OCI-LY1 (cell line): ENCODE data around the gene MPRIP.

Experiments used
- H2AFZ ChIP-seq: fragments of 200-600 bp; sonication (generic), shearing (Covaris generic); 2 replicates; pipeline ENCODE4 v1.6.0; 2014; ENCODE audit warnings: antibody characterized with exemption, mild to moderate bottlenecking, low read length
- H3F3A ChIP-seq: fragments of 200-600 bp; sonication (generic), shearing (Covaris generic); 2 replicates; pipeline ENCODE4 v1.6.0; 2014; ENCODE audit warnings: mild to moderate bottlenecking, antibody characterized with exemption, low read length, moderate library complexity; ENCODE audit not compliant: insufficient read depth
- H3K27ac ChIP-seq: fragments of 200-600 bp; sonication (generic); 2 replicates; pipeline ENCODE4 v1.5.1; 2014; ENCODE audit warnings: low read length, mixed run types, mild to moderate bottlenecking, low read depth; ENCODE audit not compliant: poor library complexity, severe bottlenecking
- H3K27me3 ChIP-seq: fragments of 200-600 bp; sonication (generic); 2 replicates; pipeline ENCODE4 v1.6.0; 2014; ENCODE audit warnings: antibody characterized with exemption, mild to moderate bottlenecking, low read length, moderate library complexity; ENCODE audit not compliant: insufficient read depth
- H3K36me3 ChIP-seq: fragments of 200-600 bp; sonication (generic); 2 replicates; pipeline ENCODE4 v1.6.1; 2014; ENCODE audit warnings: mild to moderate bottlenecking, antibody characterized with exemption, low read length, moderate library complexity, mixed read lengths; ENCODE audit not compliant: insufficient read depth
- H3K4me1 ChIP-seq: fragments of 200-600 bp; sonication (generic); 2 replicates; pipeline ENCODE4 v1.5.1; 2014; ENCODE audit warnings: mild to moderate bottlenecking, low read length, moderate library complexity; ENCODE audit not compliant: insufficient read depth, severe bottlenecking
- H3K4me2 ChIP-seq: fragments of 200-600 bp; sonication (generic), shearing (Covaris generic); 2 replicates; pipeline ENCODE4 v1.6.1; 2014; ENCODE audit warnings: low read length
- H3K4me3 ChIP-seq: fragments of 200-600 bp; sonication (generic); 2 replicates; pipeline ENCODE4 v1.5.1; 2014; ENCODE audit warnings: low read length, low read depth, mild to moderate bottlenecking, mixed read lengths; ENCODE audit not compliant: poor library complexity, severe bottlenecking
- H3K79me2 ChIP-seq: fragments of 200-600 bp; shearing (Covaris generic); 2 replicates; pipeline ENCODE4 v1.6.1; 2016; ENCODE audit warnings: mixed run types, low read length, mixed read lengths; ENCODE audit not compliant: insufficient read depth
- H3K9ac ChIP-seq: fragments of 200-600 bp; sonication (generic), shearing (Covaris generic); 2 replicates; pipeline ENCODE4 v1.6.1; 2014; ENCODE audit warnings: mild to moderate bottlenecking, low read length, mixed read lengths
- H3K9me2 ChIP-seq: fragments of 200-600 bp; sonication (generic), shearing (Covaris generic); 2 replicates; pipeline ENCODE4 v1.6.1; 2014; ENCODE audit warnings: low read depth, mild to moderate bottlenecking, low read length, mixed read lengths
- H3K9me3 ChIP-seq: fragments of 200-600 bp; shearing (Covaris generic); 2 replicates; pipeline ENCODE4 v1.6.1; 2014; ENCODE audit warnings: low read length, mixed read lengths
- H4K20me1 ChIP-seq: fragments of 200-600 bp; sonication (generic), shearing (Covaris generic); 2 replicates; pipeline ENCODE4 v1.6.0; 2016; ENCODE audit warnings: mild to moderate bottlenecking, low read length; ENCODE audit not compliant: insufficient read depth
- CTCF ChIP-seq: fragments of 200-600 bp; sonication (generic), shearing (Covaris generic); IDR thresholded peaks from 2 replicates; pipeline ENCODE4 v1.5.1; 2017; ENCODE audit warnings: mild to moderate bottlenecking, antibody characterized with exemption, low read length, moderate library complexity, mixed read lengths
- EZH2 ChIP-seq: fragments of 200-600 bp; sonication (generic), shearing (Covaris generic); IDR thresholded peaks from 2 replicates; pipeline ENCODE4 v1.8.0; 2017; ENCODE audit warnings: borderline replicate concordance, mixed run types, mild to moderate bottlenecking, antibody characterized with exemption, low read length, moderate library complexity, mixed read lengths

Gene MPRIP

GRCh38 chr17:17017343-17018014 is 24.8 kb upstream of the MPRIP start:
- no peaks in the 10 kb centered on the region for H3K79me2 ChIP-seq
- no peaks in the 10 kb centered on the region for H3K9me3 ChIP-seq
- no peaks in the 10 kb centered on the region for H3F3A ChIP-seq
- H3K9ac ChIP-seq = no peak overlapping the region
- no peaks in the 10 kb centered on the region for H4K20me1 ChIP-seq
- H3K9me2 ChIP-seq = no peaks in the 10 kb centered on the region
- no peak overlapping the region for H2AFZ ChIP-seq
- no peak overlapping the region for H3K4me2 ChIP-seq
- no peaks in the 10 kb centered on the region for H3K36me3 ChIP-seq
- H3K4me3 ChIP-seq = no peak overlapping the region
- peaks cover 4% of the 10 kb centered on the region for H3K27me3 ChIP-seq
- H3K27ac ChIP-seq = no peak overlapping the region
- TF ChIP-seq EZH2 (no peak), CTCF (no peak)
- H3K4me1 ChIP-seq = no peaks in the 10 kb centered on the region

DNA sequence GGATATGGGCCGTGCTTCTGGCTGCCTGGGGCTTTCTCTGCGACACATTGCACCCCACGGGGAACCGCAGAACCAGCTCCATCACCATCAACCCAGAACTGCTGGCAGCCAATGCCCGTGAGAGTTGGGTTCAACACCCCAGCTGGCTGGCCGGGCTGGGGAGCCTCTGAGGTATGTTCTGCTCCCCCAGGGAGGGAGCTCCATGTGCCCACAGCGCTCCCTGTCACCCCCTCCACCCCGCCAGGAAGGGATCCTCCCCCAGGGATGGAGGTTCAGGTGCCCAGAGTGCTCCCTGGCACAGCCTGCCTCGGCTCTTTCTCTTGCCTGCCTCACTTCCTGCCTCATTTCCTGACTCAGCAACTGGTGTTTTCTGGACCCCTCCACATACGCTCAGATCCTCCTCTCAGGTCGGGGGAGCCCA is 24.2 kb upstream of the MPRIP start:
- Histone ChIP-seq H3K27ac (no peak overlapping the region), H3K36me3 (no peaks in the 10 kb centered on the region), H3K4me3 (no peak overlapping the region), H3K9me3 (no peaks in the 10 kb centered on the region), H3K9me2 (no peaks in the 10 kb centered on the region), H3F3A (no peaks in the 10 kb centered on the region), H3K27me3 (peaks cover 4% of the 10 kb centered on the region), H3K79me2 (no peaks in the 10 kb centered on the region), H4K20me1 (no peaks in the 10 kb centered on the region), H3K4me2 (no peak overlapping the region), H2AFZ (no peak overlapping the region), H3K9ac (no peak overlapping the region), H3K4me1 (no peaks in the 10 kb centered on the region)
- TF ChIP-seq EZH2 = no peak
- no peak for TF ChIP-seq CTCF

DNA sequence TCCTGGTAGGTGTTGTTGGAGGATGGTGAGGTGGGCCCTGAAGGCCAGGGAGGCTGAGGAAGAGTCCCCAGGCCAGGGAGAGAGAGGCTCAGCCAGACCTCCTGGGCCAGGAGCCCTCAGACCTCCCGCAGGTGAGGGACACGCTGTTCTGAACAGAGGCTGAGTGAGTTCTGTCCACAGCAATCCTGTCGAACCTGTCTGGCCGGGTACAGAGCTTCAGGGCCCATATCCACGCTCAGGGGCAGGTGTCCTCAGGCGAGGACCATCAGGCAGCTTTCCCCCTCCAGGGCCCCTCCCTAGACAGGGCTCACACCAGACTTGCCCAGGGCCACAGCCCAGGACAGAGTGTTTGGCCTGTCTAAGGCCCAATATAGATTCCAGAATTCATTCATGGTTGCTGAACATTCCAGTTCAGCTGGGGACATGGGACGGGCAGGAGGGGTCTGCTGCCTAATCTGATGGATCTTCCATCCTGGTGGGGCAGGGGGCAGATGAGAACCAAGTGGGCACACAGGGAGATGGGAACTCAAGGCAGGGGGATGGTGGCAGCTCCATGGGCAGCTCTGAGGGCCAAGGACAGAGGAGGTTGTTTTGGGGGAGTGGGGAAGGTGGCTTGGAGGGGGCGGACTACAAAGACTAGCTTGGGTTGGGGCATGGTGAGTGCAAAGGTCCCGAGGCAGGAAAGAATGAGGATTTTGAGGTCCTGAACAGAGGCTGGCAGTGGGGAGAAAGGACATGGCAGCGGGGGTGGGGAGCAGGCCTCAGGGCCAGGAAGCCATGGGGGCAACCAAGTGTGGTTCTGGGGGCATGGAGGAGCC is 23.4 kb upstream of the MPRIP start:
- no peak overlapping the region for H3K9ac ChIP-seq
- H3K27ac ChIP-seq = no peak overlapping the region
- no peak overlapping the region for H3K4me3 ChIP-seq
- no peaks in the 10 kb centered on the region for H3K36me3 ChIP-seq
- H3F3A ChIP-seq = no peaks in the 10 kb centered on the region
- H3K27me3 ChIP-seq = peaks cover 4% of the 10 kb centered on the region
- no peaks in the 10 kb centered on the region for H3K79me2 ChIP-seq
- H3K4me2 ChIP-seq = no peak overlapping the region
- no peak for TF ChIP-seq CTCF
- TF ChIP-seq EZH2 = no peak
- H2AFZ ChIP-seq = no peak overlapping the region
- H4K20me1 ChIP-seq = no peaks in the 10 kb centered on the region
- no peaks in the 10 kb centered on the region for H3K9me3 ChIP-seq
- H3K9me2 ChIP-seq = no peaks in the 10 kb centered on the region
- no peaks in the 10 kb centered on the region for H3K4me1 ChIP-seq
